WTC11 (cell line): Measurements from ENCODE around the gene TMEM120A. TPM values are rescaled to one million over a fixed set of nuclear protein-coding genes. Genes with fewer than 3 reads are reported as not detected.
A peak's percentile ranks its signal among the peaks of the same experiment; 100 is the strongest.

Source experiments
- ATAC-seq: fragments of 200-7000 bp; cut with Tn5 transposase; 2 replicates; pipeline ENCODE4 v1.10.0; 2021; ENCODE audit warnings: mild to moderate bottlenecking, moderate library complexity
- CTCF ChIA-PET: fragments of 300-600 bp; sonication (Branson Sonifier 250); formaldehyde crosslinking; loops from one replicate; lab custom pipeline; 2021; ENCODE audit warnings: antibody characterized with exemption; lab: Charles Lee
- POLR2A ChIA-PET: fragments of 350-600 bp; sonication (Branson Sonifier 250); formaldehyde crosslinking; loops from one replicate; lab custom pipeline; 2021; ENCODE audit warnings: antibody characterized with exemption; lab: Charles Lee
- DNase-seq: peaks from one replicate; pipeline ENCODE4 v3.0.0; 2021; ENCODE audit warnings: low spot score
- H3K27ac Mint-ChIP-seq: 2 replicates; pipeline ENCODE4 v1.8.0; 2021; ENCODE audit warnings: mixed read lengths
- H3K27me3 Mint-ChIP-seq: 2 replicates; pipeline ENCODE4 v1.8.0; 2021; ENCODE audit warnings: low read depth, mild to moderate bottlenecking, moderate library complexity, mixed read lengths
- H3K36me3 Mint-ChIP-seq: 2 replicates; pipeline ENCODE4 v1.8.0; 2021; ENCODE audit warnings: mixed read lengths
- H3K4me1 Mint-ChIP-seq: 2 replicates; pipeline ENCODE4 v1.8.0; 2022; ENCODE audit warnings: mixed read lengths
- H3K4me3 Mint-ChIP-seq: 2 replicates; pipeline ENCODE4 v1.8.0; 2021; ENCODE audit warnings: mild to moderate bottlenecking, moderate library complexity, mixed read lengths
- H3K9me3 Mint-ChIP-seq: 2 replicates; pipeline ENCODE4 v1.8.0; 2021; ENCODE audit warnings: mixed read lengths
- AR ChIP-seq: fragments of 250-450 bp; sonication (Bioruptor Pico); IDR thresholded peaks from 2 replicates; pipeline ENCODE4 v1.9.0; 2021; ENCODE audit warnings: mild to moderate bottlenecking
- ARID4B ChIP-seq: sonication (generic); formaldehyde crosslinking; IDR thresholded peaks from 2 replicates; pipeline ENCODE4 v1.8.0; 2023; ENCODE audit warnings: missing genetic modification reagents, mild to moderate bottlenecking, borderline replicate concordance
- EMX1 ChIP-seq: fragments of 250-450 bp; sonication (Bioruptor Pico); IDR thresholded peaks from 2 replicates; pipeline ENCODE4 v1.8.0; 2021; ENCODE audit warnings: mild to moderate bottlenecking
- JAZF1 ChIP-seq: fragments of 250-450 bp; sonication (Bioruptor Pico); IDR thresholded peaks from 2 replicates; pipeline ENCODE4 v1.9.0; 2021; ENCODE audit warnings: moderate library complexity, mild to moderate bottlenecking, inconsistent platforms
- MAX ChIP-seq: sonication (generic); formaldehyde crosslinking; IDR thresholded peaks from 2 replicates; pipeline ENCODE4 v1.8.0; 2022; ENCODE audit warnings: mild to moderate bottlenecking, missing genetic modification reagents
- NFATC4 ChIP-seq: fragments of 250-450 bp; sonication (Bioruptor Pico); IDR thresholded peaks from 2 replicates; pipeline ENCODE4 v1.9.0; 2021; ENCODE audit warnings: mild to moderate bottlenecking
- NR2C2 ChIP-seq: sonication (generic); formaldehyde crosslinking; IDR thresholded peaks from 2 replicates; pipeline ENCODE4 v1.8.0; 2022; ENCODE audit warnings: mild to moderate bottlenecking, missing genetic modification reagents
- NR3C1 ChIP-seq: sonication (generic); formaldehyde crosslinking; conservative IDR thresholded peaks from 2 replicates; pipeline ENCODE4 v1.8.1; 2023; ENCODE audit warnings: low read depth, mild to moderate bottlenecking, missing genetic modification reagents
- PREB ChIP-seq: sonication (generic); formaldehyde crosslinking; IDR thresholded peaks from 2 replicates; pipeline ENCODE4 v1.8.1; 2022; ENCODE audit warnings: mild to moderate bottlenecking, missing genetic modification reagents, moderate library complexity, borderline replicate concordance
- SMAD3 ChIP-seq: sonication (generic); formaldehyde crosslinking; IDR thresholded peaks from 2 replicates; pipeline ENCODE4 v1.8.0; 2022; ENCODE audit warnings: missing genetic modification reagents, mild to moderate bottlenecking, borderline replicate concordance
- SMAD4 ChIP-seq: sonication (generic); formaldehyde crosslinking; IDR thresholded peaks from 2 replicates; pipeline ENCODE4 v1.8.0; 2022; ENCODE audit warnings: mild to moderate bottlenecking, missing genetic modification reagents
- ZNF121 ChIP-seq: sonication (generic); formaldehyde crosslinking; IDR thresholded peaks from 2 replicates; pipeline ENCODE4 v1.8.0; 2023; ENCODE audit warnings: missing genetic modification reagents
- total RNA-seq: library from RNA; stranded (reverse); gene quantifications from 3 replicates; pipeline ENCODE4 v1.2.3, GENCODE V29; 2021
- TF ChIP-seq, protein P1 (sequence below): sonication (generic); formaldehyde crosslinking; IDR thresholded peaks from 2 replicates; pipeline ENCODE4 v1.8.0; 2022; ENCODE audit warnings: mild to moderate bottlenecking, missing genetic modification reagents

The TMEM120A gene
- total RNA-seq, 1 experiment from 2014 or later, result 21.9 TPM

DNA sequence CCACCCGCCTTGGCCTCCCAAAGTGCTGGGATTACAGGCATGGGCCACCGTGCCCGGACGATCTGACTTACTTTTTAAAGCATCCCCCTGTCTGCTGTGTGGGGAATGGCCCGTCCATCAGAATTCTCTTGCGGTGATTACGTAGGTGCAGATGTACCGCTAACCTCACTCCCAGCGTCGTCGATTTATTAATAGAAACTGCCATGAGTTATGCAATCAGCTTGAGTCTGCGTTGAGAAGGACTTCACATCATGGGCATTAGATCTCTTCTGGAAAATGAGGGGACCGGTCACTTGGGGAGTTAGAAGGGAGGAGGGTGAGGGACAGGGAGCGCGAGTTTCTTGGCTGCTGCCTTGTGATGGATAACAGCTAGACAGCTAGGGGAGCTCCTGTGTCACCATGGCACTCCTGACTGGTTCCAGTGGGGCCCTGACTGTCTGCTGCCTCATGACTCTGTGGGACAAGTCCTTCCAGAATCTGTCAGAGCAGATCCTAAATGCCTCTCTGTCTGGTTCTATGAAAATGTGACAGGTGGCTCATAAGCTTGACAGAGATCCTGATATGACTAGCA lies 44.2 kb downstream of the TMEM120A start (continued):
- TF ChIP-seq, protein P1, sequence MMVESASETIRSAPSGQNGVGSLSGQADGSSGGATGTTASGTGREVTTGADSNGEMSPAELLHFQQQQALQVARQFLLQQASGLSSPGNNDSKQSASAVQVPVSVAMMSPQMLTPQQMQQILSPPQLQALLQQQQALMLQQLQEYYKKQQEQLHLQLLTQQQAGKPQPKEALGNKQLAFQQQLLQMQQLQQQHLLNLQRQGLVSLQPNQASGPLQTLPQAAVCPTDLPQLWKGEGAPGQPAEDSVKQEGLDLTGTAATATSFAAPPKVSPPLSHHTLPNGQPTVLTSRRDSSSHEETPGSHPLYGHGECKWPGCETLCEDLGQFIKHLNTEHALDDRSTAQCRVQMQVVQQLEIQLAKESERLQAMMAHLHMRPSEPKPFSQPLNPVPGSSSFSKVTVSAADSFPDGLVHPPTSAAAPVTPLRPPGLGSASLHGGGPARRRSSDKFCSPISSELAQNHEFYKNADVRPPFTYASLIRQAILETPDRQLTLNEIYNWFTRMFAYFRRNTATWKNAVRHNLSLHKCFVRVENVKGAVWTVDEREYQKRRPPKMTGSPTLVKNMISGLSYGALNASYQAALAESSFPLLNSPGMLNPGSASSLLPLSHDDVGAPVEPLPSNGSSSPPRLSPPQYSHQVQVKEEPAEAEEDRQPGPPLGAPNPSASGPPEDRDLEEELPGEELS, result no peak
- no peak for TF ChIP-seq NFATC4
- no peak for TF ChIP-seq JAZF1 (CRISPR knock-in tag)
- no peak for TF ChIP-seq EMX1 (CRISPR knock-in tag)
- no peak for TF ChIP-seq ARID4B
- no peak for TF ChIP-seq NR3C1 (CRISPR knock-in tag)
- TF ChIP-seq ZNF121, result no peak
- TF ChIP-seq AR (CRISPR knock-in tag), result no peak
- TF ChIP-seq MAX (CRISPR knock-in tag), result no peak
- TF ChIP-seq PREB, result no peak
- no peak for TF ChIP-seq SMAD4 (CRISPR knock-in tag)
- TF ChIP-seq SMAD3, result no peak

DNA sequence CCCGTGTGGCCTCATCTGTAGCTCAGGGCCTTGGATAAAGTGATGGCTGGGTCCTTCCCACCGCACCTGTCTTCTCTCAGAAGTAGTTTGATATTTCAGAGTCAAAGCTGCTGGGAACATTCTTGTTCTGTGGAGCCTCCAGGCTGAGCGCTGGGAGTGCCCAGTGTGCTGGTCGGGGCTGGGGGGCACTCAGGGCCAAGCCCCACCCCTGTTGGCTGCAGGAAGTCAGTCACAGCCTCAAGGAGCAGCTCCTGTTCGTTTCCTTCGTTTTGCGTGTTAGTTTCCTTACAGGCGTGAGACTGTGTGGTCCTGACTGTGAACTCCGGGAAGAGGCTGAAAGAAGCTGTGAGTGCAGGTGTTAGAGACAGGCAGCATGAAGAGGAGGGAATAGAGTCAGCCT lies 46.2 kb downstream of the TMEM120A start:
- Mint-ChIP-seq H3K36me3 (peaks cover 10% of the 10 kb centered on the region), H3K9me3 (no peaks in the 10 kb centered on the region), H3K4me1 (no peaks in the 10 kb centered on the region), H3K27me3 (no peaks in the 10 kb centered on the region), H3K4me3 (no peak overlapping the region), H3K27ac (peak overlapping the region; percentile 22)
- CTCF ChIA-PET, result interaction anchor here (1.2 to 1.3 kb wide), 2 partner anchors 9 to 81 kb away, joined by 3 to 4 read pairs; no protein-coding TSS in a partner anchor
- POLR2A ChIA-PET, result no interaction called here
- no peak for DNase-seq
- no peak for TF ChIP-seq NR2C2 (CRISPR knock-in tag)
- ATAC-seq, result no peak
